ENCODE results near the gene TMEM178A.

TMEM178A gene

DNA sequence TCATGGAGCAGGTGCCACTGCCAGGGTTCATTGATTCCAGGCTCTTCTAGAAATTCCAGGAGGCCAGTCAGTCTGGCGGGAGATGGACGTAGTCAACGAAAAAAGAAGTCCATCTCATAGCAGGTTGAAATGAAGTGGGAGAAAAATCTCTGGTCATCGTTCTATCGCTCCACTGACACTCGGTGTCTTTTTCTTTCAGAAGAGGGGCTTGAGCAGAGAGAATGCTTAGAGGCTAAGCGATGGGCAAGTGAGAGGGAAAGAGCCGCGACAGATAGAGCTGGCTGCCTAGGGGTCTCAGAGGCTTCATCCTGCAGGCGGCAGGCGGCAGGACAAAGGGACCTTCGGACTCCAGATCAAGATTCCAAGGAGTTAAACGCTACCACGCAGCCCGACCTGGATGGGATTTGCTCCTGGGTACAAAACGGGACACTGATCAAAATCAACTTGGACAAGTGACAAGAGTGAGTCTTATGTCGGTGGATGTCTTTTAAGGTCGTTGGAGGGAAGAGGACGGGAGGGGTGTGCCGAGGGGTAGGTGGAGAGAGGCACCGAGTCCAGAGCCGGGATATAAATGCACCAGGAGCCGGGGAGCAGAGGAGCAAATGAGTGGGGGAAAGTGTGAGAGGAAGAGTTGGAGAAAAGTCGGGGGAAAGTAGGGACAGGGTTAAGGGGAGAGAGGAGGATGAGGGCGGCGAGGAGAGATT, 677 bp upstream of the TMEM178A start:
- H3K4me3 ChIP-seq (ENCODE audit: low read length): peak overlapping the region; percentile 32
- TF ChIP-seq, protein P1, sequence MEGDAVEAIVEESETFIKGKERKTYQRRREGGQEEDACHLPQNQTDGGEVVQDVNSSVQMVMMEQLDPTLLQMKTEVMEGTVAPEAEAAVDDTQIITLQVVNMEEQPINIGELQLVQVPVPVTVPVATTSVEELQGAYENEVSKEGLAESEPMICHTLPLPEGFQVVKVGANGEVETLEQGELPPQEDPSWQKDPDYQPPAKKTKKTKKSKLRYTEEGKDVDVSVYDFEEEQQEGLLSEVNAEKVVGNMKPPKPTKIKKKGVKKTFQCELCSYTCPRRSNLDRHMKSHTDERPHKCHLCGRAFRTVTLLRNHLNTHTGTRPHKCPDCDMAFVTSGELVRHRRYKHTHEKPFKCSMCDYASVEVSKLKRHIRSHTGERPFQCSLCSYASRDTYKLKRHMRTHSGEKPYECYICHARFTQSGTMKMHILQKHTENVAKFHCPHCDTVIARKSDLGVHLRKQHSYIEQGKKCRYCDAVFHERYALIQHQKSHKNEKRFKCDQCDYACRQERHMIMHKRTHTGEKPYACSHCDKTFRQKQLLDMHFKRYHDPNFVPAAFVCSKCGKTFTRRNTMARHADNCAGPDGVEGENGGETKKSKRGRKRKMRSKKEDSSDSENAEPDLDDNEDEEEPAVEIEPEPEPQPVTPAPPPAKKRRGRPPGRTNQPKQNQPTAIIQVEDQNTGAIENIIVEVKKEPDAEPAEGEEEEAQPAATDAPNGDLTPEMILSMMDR (conservative IDR thresholded peaks at IDR 0.05; ENCODE audit: low read depth, low read length): no peak
- no peak for DNase-seq (ENCODE audit: low read depth)

GRCh38 chr2:39666491-39667101, 879 bp downstream of the TMEM178A start:
- TF ChIP-seq, protein P1 (conservative IDR thresholded peaks at IDR 0.05; ENCODE audit: low read depth, low read length): no peak
- DNase-seq (ENCODE audit: low read depth): no peak
- H3K4me3 ChIP-seq (ENCODE audit: low read length): peak overlapping the region; percentile 56

DNA sequence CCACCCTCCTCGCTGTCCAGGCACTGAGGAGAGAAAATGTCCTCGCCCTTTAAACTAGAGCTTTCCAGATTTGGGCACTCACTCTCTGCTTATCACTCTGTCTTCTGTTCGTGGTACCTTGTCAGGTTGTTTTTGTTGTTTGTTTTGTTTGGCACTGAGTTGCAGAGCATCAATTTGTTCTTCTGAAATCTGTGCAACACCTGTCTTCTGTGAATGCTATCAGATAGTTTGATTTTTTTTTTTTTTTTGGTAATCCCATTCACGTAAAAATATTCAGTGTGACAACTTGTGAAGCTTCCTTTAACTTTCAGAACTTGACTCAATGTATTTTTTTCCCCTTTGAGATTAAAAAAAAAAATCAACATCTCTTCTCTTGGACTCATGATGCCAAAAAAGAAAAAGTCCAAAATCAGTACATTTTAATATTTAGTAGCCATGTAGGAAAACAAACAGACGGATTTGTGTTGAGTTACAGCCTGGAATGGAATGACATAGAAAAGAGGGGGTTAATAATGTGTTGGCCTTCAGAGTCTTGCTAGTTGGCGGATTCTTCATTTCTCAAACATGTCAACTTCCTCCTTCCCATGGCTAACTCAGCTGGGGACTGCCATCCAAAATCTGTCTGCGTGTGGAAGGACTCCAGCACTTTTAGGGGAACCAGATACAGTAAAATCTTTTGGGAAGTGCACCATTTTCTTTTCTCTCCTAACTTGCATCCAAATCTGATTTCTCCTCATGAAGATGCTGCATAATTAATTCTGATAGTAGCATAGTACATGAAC, 1.6 kb downstream of the TMEM178A start:
- TF ChIP-seq, protein P1 (conservative IDR thresholded peaks at IDR 0.05; ENCODE audit: low read depth, low read length): no peak
- H3K4me3 ChIP-seq (ENCODE audit: low read length): peak overlapping the region; percentile 56
- DNase-seq (ENCODE audit: low read depth): no peak

DNA sequence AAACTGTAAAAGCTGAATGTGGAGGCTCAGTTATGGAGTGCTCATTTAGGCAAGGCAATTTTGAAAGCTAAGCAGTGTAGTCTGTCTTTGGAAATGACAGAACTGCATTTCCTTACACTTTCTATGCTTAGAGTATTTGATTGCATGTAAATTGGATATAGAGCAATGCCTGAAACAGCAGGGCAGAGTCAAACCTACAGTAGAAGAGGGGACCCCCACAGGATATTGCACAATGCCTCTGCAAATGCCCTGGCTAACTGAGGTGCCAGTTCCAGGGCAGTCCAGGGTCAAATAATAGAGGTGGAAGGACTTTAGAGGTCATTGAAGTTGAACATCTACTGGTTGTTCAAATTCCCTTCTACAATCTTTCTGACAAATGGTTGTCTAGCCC, 2.2 kb downstream of the TMEM178A start:
- TF ChIP-seq, protein P1 (conservative IDR thresholded peaks at IDR 0.05; ENCODE audit: low read depth, low read length): no peak
- no peak for DNase-seq (ENCODE audit: low read depth)

GRCh38 chr2:39668576-39669080, 2.9 kb downstream of the TMEM178A start:
- TF ChIP-seq, protein P1 (conservative IDR thresholded peaks at IDR 0.05; ENCODE audit: low read depth, low read length): no peak
- DNase-seq (ENCODE audit: low read depth): no peak

More for the DNA sequence above, 2.2 kb downstream of the TMEM178A start:
- H3K4me3 ChIP-seq (ENCODE audit: low read length): no peak overlapping the region

DNA sequence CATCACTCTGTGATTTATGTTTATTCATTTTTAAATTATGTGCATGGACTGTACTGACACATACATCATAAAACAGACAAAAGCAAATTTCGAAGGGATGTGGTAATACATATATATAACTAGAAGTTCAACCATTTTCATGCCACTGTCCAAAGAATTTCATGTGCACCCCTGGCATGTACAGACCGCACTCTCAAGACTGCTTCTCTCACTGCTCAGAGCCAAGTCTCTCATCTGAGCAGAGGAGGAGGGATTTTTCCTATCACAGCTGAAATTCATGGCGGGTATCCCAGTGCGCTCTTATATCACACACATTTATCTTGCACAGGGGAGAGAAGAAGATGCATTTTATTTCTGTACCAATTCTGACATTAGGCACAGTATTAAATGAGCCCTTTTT, 5.9 kb downstream of the TMEM178A start:
- TF ChIP-seq, protein P1 (conservative IDR thresholded peaks at IDR 0.05; ENCODE audit: low read depth, low read length): no peak
- H3K4me3 ChIP-seq (ENCODE audit: low read length): no peak overlapping the region
- no peak for DNase-seq (ENCODE audit: low read depth)

More at GRCh38 chr2:39668576-39669080, 2.9 kb downstream of the TMEM178A start:
- no peak overlapping the region for H3K4me3 ChIP-seq (ENCODE audit: low read length)

All from retinal pigment epithelial cell (primary cell).